ENCODE measurements around the gene NLGN1. TPM values are rescaled to one million over a fixed set of nuclear protein-coding genes. Genes with fewer than 3 reads are reported as not detected.

Gene NLGN1
- total and polyA plus RNA-seq, 9 of the 15 experiments (the other 6 are each of a cell fraction or from before 2014, with no cell fraction given), result under 0.01 to 0.01 TPM; not detected in 7

DNA sequence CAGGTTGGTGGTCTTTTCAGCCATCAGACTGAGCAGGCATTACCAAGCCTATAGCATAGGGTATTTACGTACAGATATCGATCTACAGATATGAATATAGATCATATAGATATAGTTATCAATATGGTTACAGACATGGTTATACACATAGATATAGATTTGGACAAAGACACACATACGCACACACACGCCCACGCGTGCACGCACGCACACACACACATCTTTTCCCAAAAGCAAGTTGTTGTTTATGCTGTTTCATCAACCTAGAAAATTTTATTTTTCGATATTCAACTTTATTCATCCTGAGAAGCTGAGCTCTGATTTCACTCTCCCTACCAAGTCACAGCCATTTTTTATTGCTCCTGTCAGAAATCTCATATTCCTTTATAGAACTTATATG, 309.1 kb downstream of the NLGN1 start:
- intact Hi-C loops (cut with micrococcal nuclease) (no loop called here), in situ Hi-C loops (cut with MboI) (no loop called here)
- no peaks in the 10 kb centered on the region for H3K4me1 ChIP-seq (replicated peaks in 1 of 2; ENCODE audit: control insufficient read depth in 2 of 2, insufficient read depth in 2 of 2, low read length in 2 of 2)
- no peaks in the 10 kb centered on the region for H3K36me3 ChIP-seq (ENCODE audit: control insufficient read depth, insufficient read depth, low read length)
- BruUV-seq (replicated peaks), result no TSS peak
- DNase-seq (ENCODE audit: extremely low read depth in 1 of 4, low spot score in 3 of 4) (no peak), FAIRE-seq (no peak), ATAC-seq (no peak)
- CTCF ChIA-PET (ENCODE audit: low intra/inter-chr PET ratio), result no interaction called here
- no peak overlapping the region for H3K27ac ChIP-seq (ENCODE audit: extremely low read depth, low read depth, low read length)
- no peaks in the 10 kb centered on the region for H3K79me2 ChIP-seq (ENCODE audit: control insufficient read depth, insufficient read depth, low read length)
- no peak overlapping the region for H2AFZ ChIP-seq (ENCODE audit: low read depth, low read length)
- H3K9me1 ChIP-seq (ENCODE audit: control insufficient read depth, insufficient read depth, low read length), result no peaks in the 10 kb centered on the region
- no peaks in the 10 kb centered on the region; the same call in 1 of the 2 replicates for H3K9me3 ChIP-seq (replicated peaks; ENCODE audit: control insufficient read depth, insufficient read depth, low read depth, low read length)
- no peaks in the 10 kb centered on the region for H3K27me3 ChIP-seq (ENCODE audit: control insufficient read depth in 2 of 2, insufficient read depth in 2 of 2, low read length in 2 of 2)
- no peak overlapping the region for H3K9ac ChIP-seq (ENCODE audit: insufficient read depth in 1 of 2, low read depth in 2 of 2, low read length in 2 of 2)
- WGBS (ENCODE audit: insufficient coverage, low coverage, missing lambda C conversion rate), result 1% methylated on average over 9 of the region's 9 CpGs
- no peak overlapping the region for H3K4me3 ChIP-seq
- POLR2A ChIA-PET, result interaction anchor here (0.6 kb wide), 1 partner anchor 10 kb away, joined by 3 read pairs; no protein-coding TSS in a partner anchor
- no peak overlapping the region for H3K4me2 ChIP-seq (ENCODE audit: insufficient read depth, low read length)
- H4K20me1 ChIP-seq (replicated peaks; ENCODE audit: control insufficient read depth, insufficient read depth, low read length), result no peaks in the 10 kb centered on the region
- TF ChIP-seq, protein P1, sequence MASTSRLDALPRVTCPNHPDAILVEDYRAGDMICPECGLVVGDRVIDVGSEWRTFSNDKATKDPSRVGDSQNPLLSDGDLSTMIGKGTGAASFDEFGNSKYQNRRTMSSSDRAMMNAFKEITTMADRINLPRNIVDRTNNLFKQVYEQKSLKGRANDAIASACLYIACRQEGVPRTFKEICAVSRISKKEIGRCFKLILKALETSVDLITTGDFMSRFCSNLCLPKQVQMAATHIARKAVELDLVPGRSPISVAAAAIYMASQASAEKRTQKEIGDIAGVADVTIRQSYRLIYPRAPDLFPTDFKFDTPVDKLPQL (IDR thresholded peaks at IDR 0.05; ENCODE audit: extremely low read depth, insufficient read length), result no peak
- no peak for TF ChIP-seq PHF8 (IDR thresholded peaks at IDR 0.05; ENCODE audit: borderline replicate concordance, low read length)
- TF ChIP-seq, protein P2, sequence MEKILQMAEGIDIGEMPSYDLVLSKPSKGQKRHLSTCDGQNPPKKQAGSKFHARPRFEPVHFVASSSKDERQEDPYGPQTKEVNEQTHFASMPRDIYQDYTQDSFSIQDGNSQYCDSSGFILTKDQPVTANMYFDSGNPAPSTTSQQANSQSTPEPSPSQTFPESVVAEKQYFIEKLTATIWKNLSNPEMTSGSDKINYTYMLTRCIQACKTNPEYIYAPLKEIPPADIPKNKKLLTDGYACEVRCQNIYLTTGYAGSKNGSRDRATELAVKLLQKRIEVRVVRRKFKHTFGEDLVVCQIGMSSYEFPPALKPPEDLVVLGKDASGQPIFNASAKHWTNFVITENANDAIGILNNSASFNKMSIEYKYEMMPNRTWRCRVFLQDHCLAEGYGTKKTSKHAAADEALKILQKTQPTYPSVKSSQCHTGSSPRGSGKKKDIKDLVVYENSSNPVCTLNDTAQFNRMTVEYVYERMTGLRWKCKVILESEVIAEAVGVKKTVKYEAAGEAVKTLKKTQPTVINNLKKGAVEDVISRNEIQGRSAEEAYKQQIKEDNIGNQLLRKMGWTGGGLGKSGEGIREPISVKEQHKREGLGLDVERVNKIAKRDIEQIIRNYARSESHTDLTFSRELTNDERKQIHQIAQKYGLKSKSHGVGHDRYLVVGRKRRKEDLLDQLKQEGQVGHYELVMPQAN (IDR thresholded peaks at IDR 0.05; ENCODE audit: borderline replicate concordance), result no peak
- no peak for TF ChIP-seq XRCC5 (IDR thresholded peaks at IDR 0.05; ENCODE audit: low read depth, low read length)
- no peak for TF ChIP-seq ASH1L (IDR thresholded peaks at IDR 0.05; ENCODE audit: borderline replicate concordance, low read depth, partially characterized antibody)
- TF ChIP-seq ZFPM2 (CRISPR knock-in tag; IDR thresholded peaks at IDR 0.05), result no peak
- TF ChIP-seq SNIP1 (IDR thresholded peaks at IDR 0.05; ENCODE audit: low read depth), result no peak
- TF ChIP-seq NR2F6 (CRISPR knock-in tag; IDR thresholded peaks at IDR 0.05), result no peak
- TF ChIP-seq ZFX (CRISPR knock-in tag; IDR thresholded peaks at IDR 0.05), result no peak
- no peak for TF ChIP-seq WHSC1 (IDR thresholded peaks at IDR 0.05; ENCODE audit: low read length)
- TF ChIP-seq, protein P3, sequence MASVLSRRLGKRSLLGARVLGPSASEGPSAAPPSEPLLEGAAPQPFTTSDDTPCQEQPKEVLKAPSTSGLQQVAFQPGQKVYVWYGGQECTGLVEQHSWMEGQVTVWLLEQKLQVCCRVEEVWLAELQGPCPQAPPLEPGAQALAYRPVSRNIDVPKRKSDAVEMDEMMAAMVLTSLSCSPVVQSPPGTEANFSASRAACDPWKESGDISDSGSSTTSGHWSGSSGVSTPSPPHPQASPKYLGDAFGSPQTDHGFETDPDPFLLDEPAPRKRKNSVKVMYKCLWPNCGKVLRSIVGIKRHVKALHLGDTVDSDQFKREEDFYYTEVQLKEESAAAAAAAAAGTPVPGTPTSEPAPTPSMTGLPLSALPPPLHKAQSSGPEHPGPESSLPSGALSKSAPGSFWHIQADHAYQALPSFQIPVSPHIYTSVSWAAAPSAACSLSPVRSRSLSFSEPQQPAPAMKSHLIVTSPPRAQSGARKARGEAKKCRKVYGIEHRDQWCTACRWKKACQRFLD (CRISPR knock-in tag; IDR thresholded peaks at IDR 0.05), result no peak
- TF ChIP-seq HCFC1 (IDR thresholded peaks at IDR 0.05; ENCODE audit: low read depth, low read length), result no peak
- TF ChIP-seq HNRNPL (IDR thresholded peaks at IDR 0.05; ENCODE audit: low read depth, low read length), result no peak
- no peak for TF ChIP-seq JUN (IDR thresholded peaks at IDR 0.05; ENCODE audit: borderline replicate concordance, low read depth, low read length)
- no peak for TF ChIP-seq JUN (CRISPR knock-in tag; IDR thresholded peaks at IDR 0.05; ENCODE audit: borderline replicate concordance)
- TF ChIP-seq, protein P4, sequence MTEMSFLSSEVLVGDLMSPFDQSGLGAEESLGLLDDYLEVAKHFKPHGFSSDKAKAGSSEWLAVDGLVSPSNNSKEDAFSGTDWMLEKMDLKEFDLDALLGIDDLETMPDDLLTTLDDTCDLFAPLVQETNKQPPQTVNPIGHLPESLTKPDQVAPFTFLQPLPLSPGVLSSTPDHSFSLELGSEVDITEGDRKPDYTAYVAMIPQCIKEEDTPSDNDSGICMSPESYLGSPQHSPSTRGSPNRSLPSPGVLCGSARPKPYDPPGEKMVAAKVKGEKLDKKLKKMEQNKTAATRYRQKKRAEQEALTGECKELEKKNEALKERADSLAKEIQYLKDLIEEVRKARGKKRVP (CRISPR knock-in tag; IDR thresholded peaks at IDR 0.05), result no peak
- TF ChIP-seq ZNF766 (CRISPR knock-in tag; conservative IDR thresholded peaks at IDR 0.05), result no peak
- no peak for TF ChIP-seq ESRRB (CRISPR knock-in tag; IDR thresholded peaks at IDR 0.05; ENCODE audit: borderline replicate concordance)
- no peak for TF ChIP-seq SREBF1 (IDR thresholded peaks at IDR 0.05; ENCODE audit: borderline replicate concordance, low read depth, low read length)
- TF ChIP-seq NCOA2 (IDR thresholded peaks at IDR 0.05; ENCODE audit: partially characterized antibody in 2 of 2), result no peak
